Liver (tissue), 9 donors: ENCODE measurements around the gene STT3B. TPM values are rescaled to one million over a fixed set of nuclear protein-coding genes. Genes with fewer than 3 reads are reported as not detected.

Source experiments
- DNase-seq: peaks from one replicate; pipeline ENCODE4 v3.0.0-alpha.2; 2017; ENCODE audit warnings: low spot score
- H3K27ac ChIP-seq, 2 donors: one replicate each; pipeline ENCODE4 v1.7.0; 2013; ENCODE audit warnings: inconsistent platforms in 2 of 2, low read length in 2 of 2, control low read depth in 1 of 2, low read depth in 1 of 2, mild to moderate bottlenecking in 1 of 2
- H3K27me3 ChIP-seq, 4 donors: one replicate each; pipeline versions ENCODE4 v1.6.1 to v1.7.0; 2013; ENCODE audit warnings: low read length in 3 of 4, inconsistent platforms in 1 of 4, mild to moderate bottlenecking in 1 of 4, moderate library complexity in 1 of 4; ENCODE audit not compliant: control insufficient read depth in 4 of 4, insufficient read depth in 4 of 4
- H3K36me3 ChIP-seq, 4 donors: one replicate each; pipeline versions ENCODE4 v1.6.1 to v1.7.0; 2013; ENCODE audit warnings: low read length in 3 of 4, mild to moderate bottlenecking in 3 of 4, low read depth in 1 of 4, moderate library complexity in 1 of 4; ENCODE audit not compliant: control insufficient read depth in 4 of 4, insufficient read depth in 3 of 4
- H3K4me1 ChIP-seq, 4 donors: one replicate each; pipeline versions ENCODE4 v1.6.1 to v1.7.0; 2013; ENCODE audit warnings: low read length in 3 of 4, mild to moderate bottlenecking in 3 of 4, moderate library complexity in 1 of 4; ENCODE audit not compliant: control insufficient read depth in 4 of 4, insufficient read depth in 4 of 4
- H3K4me3 ChIP-seq, 3 donors: one replicate each; pipeline versions ENCODE4 v1.6.1 to v1.7.0; 2013; ENCODE audit warnings: low read length in 3 of 3, control low read depth in 1 of 3, low read depth in 1 of 3, mild to moderate bottlenecking in 1 of 3
- H3K9ac ChIP-seq, 2 donors: one replicate each; pipeline ENCODE4 v1.7.0; 2013; ENCODE audit warnings: low read length in 2 of 2, mild to moderate bottlenecking in 2 of 2, moderate library complexity in 2 of 2, control low read depth in 1 of 2, low read depth in 1 of 2
- H3K9me3 ChIP-seq, 4 donors: one replicate each; pipeline versions ENCODE4 v1.6.1 to v1.7.0; 2013; ENCODE audit warnings: low read length in 3 of 4; ENCODE audit not compliant: control insufficient read depth in 4 of 4
- EGR1 ChIP-seq, 2 donors: IDR thresholded peaks; 2 replicates each; pipeline ENCODE4 v1.6.1; 2016 to 2018; ENCODE audit warnings: antibody characterized with exemption in 2 of 2, low read depth in 2 of 2
- FOXA1 ChIP-seq: IDR thresholded peaks from 2 replicates; pipeline ENCODE4 v1.6.1; 2016; ENCODE audit warnings: antibody characterized with exemption
- FOXA2 ChIP-seq: IDR thresholded peaks from 2 replicates; pipeline ENCODE4 v1.6.1; 2016; ENCODE audit warnings: antibody characterized with exemption
- GABPA ChIP-seq, 2 donors: IDR thresholded peaks in 1 of 2; conservative IDR thresholded peaks in 1 of 2; 2 replicates each; pipeline ENCODE4 v1.6.1; 2016; ENCODE audit warnings: antibody characterized with exemption in 2 of 2, mild to moderate bottlenecking in 1 of 2, moderate library complexity in 1 of 2
- HNF4A ChIP-seq, 2 donors: conservative IDR thresholded peaks; 2 replicates each; pipeline ENCODE4 v1.6.1; 2016; ENCODE audit warnings: antibody characterized with exemption in 2 of 2, mild to moderate bottlenecking in 2 of 2
- JUND ChIP-seq, 2 donors: IDR thresholded peaks; 2 replicates each; pipeline ENCODE4 v1.6.1; 2016; ENCODE audit warnings: antibody characterized with exemption in 2 of 2
- MAX ChIP-seq: IDR thresholded peaks from 2 replicates; pipeline ENCODE4 v1.6.1; 2016; ENCODE audit warnings: antibody characterized with exemption
- NR2F2 ChIP-seq: IDR thresholded peaks from 2 replicates; pipeline ENCODE4 v1.6.1; 2016; ENCODE audit warnings: antibody characterized with exemption
- RAD21 ChIP-seq, 2 donors: IDR thresholded peaks; 2 replicates each; pipeline ENCODE4 v1.6.1; 2016; ENCODE audit warnings: antibody characterized with exemption in 2 of 2, mild to moderate bottlenecking in 2 of 2
- RXRA ChIP-seq, 2 donors: IDR thresholded peaks; 2 replicates each; pipeline ENCODE4 v1.6.1; 2017 to 2018; ENCODE audit warnings: antibody characterized with exemption in 2 of 2, mild to moderate bottlenecking in 1 of 2
- SP1 ChIP-seq: IDR thresholded peaks from 2 replicates; pipeline ENCODE4 v1.6.1; 2018; ENCODE audit warnings: antibody characterized with exemption, mild to moderate bottlenecking
- TAF1 ChIP-seq: conservative IDR thresholded peaks from 2 replicates; pipeline ENCODE4 v1.6.1; 2016; ENCODE audit warnings: antibody characterized with exemption, mild to moderate bottlenecking
- YY1 ChIP-seq: IDR thresholded peaks from 2 replicates; pipeline ENCODE4 v1.6.1; 2016; ENCODE audit warnings: antibody characterized with exemption, mild to moderate bottlenecking
- ZBTB33 ChIP-seq: IDR thresholded peaks from 2 replicates; pipeline ENCODE4 v1.6.1; 2016; ENCODE audit warnings: antibody characterized with exemption
- WGBS: extraction: QIAGEN DNeasy Blood & Tissue Kit; methylation state at CpG from one replicate; pipeline ENCODE4 v1.1.7; 2013; 5-methylcytosine and 5-hydroxymethylcytosine counted together
- polyA plus RNA-seq, 2 donors: library from polyadenylated mRNA; stranded (reverse) in 1 of 2; unstranded in 1 of 2; fragments of 200-250 nt in 1 of 2; fragments of >200 nt in 1 of 2; fragmentation: Nextera tagmentation in 1 of 2; extraction: Ambion mirVana in 1 of 2; gene quantifications; one replicate each; pipeline versions ENCODE4 v1.2.1 to v1.2.3, GENCODE V29; 2013 to 2015
- total RNA-seq, 2 donors: library from RNA; depleted of rRNA; stranded (reverse); fragments of >200 nt; gene quantifications; one replicate each; pipeline ENCODE4 v1.2.3, GENCODE V29; 2014
- TF ChIP-seq, protein P1 (sequence below): IDR thresholded peaks from 2 replicates; pipeline ENCODE4 v1.6.1; 2016; ENCODE audit warnings: antibody characterized with exemption
- TF ChIP-seq, protein P2 (sequence below): IDR thresholded peaks from 2 replicates; pipeline ENCODE4 v1.6.1; 2016; ENCODE audit warnings: antibody characterized with exemption, mild to moderate bottlenecking
- TF ChIP-seq, protein P3 (sequence below): fragments of 150-350 bp; IDR thresholded peaks from 2 replicates; pipeline ENCODE4 v1.5.1; 2017; ENCODE audit warnings: improper control_type of control experiment, low read depth, low read length; ENCODE audit not compliant: missing input control
- donor health status: healthy.
- donor health status: healthy.
- donor health status: healthy.
- donor health status: healthy.
- donor health status: healthy.

The STT3B gene
- total and polyA plus RNA-seq, 4 donors: 23.9 to 128 (median 85.5) TPM

GRCh38 chr3:31648286-31648968 lies 115.7 kb downstream of the STT3B start:
- Histone ChIP-seq H3K9ac (no peak overlapping the region), H3K4me3 (no peak overlapping the region), H3K4me1 (no peaks in the 10 kb centered on the region), H3K36me3 (no peaks in the 10 kb centered on the region), H3K27me3 (no peaks in the 10 kb centered on the region), H3K27ac (no peak overlapping the region), H3K9me3 (peaks cover 15 to 39% (median 16%) of the 10 kb centered on the region in 4 donors)
- DNase-seq: no peak
- TF ChIP-seq RAD21 (IDR thresholded peaks at IDR 0.05) (no peak), RXRA (IDR thresholded peaks at IDR 0.05) (no peak), FOXA1 (no peak), NR2F2 (no peak), JUND (IDR thresholded peaks at IDR 0.05) (no peak), GABPA (IDR thresholded peaks at IDR 0.05 in 1 of 2, conservative IDR thresholded peaks at IDR 0.05 in 1 of 2) (no peak), TAF1 (no peak), HNF4A (conservative IDR thresholded peaks at IDR 0.05) (no peak), MAX (no peak), YY1 (no peak)
- TF ChIP-seq, protein P1, sequence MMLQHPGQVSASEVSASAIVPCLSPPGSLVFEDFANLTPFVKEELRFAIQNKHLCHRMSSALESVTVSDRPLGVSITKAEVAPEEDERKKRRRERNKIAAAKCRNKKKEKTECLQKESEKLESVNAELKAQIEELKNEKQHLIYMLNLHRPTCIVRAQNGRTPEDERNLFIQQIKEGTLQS: no peak
- TF ChIP-seq, protein P2, sequence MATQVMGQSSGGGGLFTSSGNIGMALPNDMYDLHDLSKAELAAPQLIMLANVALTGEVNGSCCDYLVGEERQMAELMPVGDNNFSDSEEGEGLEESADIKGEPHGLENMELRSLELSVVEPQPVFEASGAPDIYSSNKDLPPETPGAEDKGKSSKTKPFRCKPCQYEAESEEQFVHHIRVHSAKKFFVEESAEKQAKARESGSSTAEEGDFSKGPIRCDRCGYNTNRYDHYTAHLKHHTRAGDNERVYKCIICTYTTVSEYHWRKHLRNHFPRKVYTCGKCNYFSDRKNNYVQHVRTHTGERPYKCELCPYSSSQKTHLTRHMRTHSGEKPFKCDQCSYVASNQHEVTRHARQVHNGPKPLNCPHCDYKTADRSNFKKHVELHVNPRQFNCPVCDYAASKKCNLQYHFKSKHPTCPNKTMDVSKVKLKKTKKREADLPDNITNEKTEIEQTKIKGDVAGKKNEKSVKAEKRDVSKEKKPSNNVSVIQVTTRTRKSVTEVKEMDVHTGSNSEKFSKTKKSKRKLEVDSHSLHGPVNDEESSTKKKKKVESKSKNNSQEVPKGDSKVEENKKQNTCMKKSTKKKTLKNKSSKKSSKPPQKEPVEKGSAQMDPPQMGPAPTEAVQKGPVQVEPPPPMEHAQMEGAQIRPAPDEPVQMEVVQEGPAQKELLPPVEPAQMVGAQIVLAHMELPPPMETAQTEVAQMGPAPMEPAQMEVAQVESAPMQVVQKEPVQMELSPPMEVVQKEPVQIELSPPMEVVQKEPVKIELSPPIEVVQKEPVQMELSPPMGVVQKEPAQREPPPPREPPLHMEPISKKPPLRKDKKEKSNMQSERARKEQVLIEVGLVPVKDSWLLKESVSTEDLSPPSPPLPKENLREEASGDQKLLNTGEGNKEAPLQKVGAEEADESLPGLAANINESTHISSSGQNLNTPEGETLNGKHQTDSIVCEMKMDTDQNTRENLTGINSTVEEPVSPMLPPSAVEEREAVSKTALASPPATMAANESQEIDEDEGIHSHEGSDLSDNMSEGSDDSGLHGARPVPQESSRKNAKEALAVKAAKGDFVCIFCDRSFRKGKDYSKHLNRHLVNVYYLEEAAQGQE: no peak
- WGBS: 95% methylated on average over 4 of the region's 4 CpGs

- H3K27me3 ChIP-seq: no peaks in the 10 kb centered on the region
- H3K9ac ChIP-seq: no peak overlapping the region
- H3K9me3 ChIP-seq: peaks cover 23 to 75% (median 31%) of the 10 kb centered on the region in 4 donors
- no peak overlapping the region for H3K4me3 ChIP-seq
- H3K4me1 ChIP-seq: no peaks in the 10 kb centered on the region
- no peak overlapping the region for H3K27ac ChIP-seq
- TF ChIP-seq MAX (no peak), FOXA1 (no peak), TAF1 (no peak), NR2F2 (no peak), HNF4A (conservative IDR thresholded peaks at IDR 0.05) (no peak), GABPA (IDR thresholded peaks at IDR 0.05 in 1 of 2, conservative IDR thresholded peaks at IDR 0.05 in 1 of 2) (no peak), SP1 (no peak), ZBTB33 (no peak), FOXA2 (no peak), RXRA (IDR thresholded peaks at IDR 0.05) (no peak), EGR1 (IDR thresholded peaks at IDR 0.05; ENCODE audit: low read depth in 2 of 2) (no peak)
- TF ChIP-seq, protein P3, sequence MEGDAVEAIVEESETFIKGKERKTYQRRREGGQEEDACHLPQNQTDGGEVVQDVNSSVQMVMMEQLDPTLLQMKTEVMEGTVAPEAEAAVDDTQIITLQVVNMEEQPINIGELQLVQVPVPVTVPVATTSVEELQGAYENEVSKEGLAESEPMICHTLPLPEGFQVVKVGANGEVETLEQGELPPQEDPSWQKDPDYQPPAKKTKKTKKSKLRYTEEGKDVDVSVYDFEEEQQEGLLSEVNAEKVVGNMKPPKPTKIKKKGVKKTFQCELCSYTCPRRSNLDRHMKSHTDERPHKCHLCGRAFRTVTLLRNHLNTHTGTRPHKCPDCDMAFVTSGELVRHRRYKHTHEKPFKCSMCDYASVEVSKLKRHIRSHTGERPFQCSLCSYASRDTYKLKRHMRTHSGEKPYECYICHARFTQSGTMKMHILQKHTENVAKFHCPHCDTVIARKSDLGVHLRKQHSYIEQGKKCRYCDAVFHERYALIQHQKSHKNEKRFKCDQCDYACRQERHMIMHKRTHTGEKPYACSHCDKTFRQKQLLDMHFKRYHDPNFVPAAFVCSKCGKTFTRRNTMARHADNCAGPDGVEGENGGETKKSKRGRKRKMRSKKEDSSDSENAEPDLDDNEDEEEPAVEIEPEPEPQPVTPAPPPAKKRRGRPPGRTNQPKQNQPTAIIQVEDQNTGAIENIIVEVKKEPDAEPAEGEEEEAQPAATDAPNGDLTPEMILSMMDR: no peak
- H3K36me3 ChIP-seq: no peaks in the 10 kb centered on the region
- DNase-seq: no peak
Observed at GRCh38 chr3:31652296-31652695, 119.6 kb downstream of the STT3B start.
